Measurements from ENCODE around the gene KCNJ5. TPM values are rescaled to one million over a fixed set of nuclear protein-coding genes. Genes with fewer than 3 reads are reported as not detected.

Gene KCNJ5
- total RNA-seq, 1 donor from 2014 or later: 12.9 TPM

DNA sequence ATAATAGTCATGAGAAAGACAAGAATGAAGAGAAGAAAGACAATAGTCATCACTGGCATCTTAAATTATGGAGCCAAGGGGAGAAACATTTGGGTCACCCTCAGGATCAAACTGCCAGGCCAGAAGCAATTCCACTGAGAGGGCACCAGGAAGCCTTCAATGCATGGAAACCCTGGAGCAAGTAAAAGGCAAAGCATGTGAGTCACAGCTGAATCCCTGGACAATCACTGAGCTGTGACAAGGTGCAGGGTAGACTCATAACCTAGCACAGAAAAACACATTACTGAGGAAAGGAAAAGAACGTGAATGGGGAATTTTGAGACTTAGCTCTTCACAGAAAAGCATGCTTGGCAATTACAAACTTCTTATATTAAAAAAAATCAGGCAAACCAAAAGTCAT lies 25.7 kb upstream of the KCNJ5 start:
- H3K27me3 ChIP-seq (ENCODE audit: low read depth): no peaks in the 10 kb centered on the region
- no peak for ATAC-seq
- TF ChIP-seq, protein P1, sequence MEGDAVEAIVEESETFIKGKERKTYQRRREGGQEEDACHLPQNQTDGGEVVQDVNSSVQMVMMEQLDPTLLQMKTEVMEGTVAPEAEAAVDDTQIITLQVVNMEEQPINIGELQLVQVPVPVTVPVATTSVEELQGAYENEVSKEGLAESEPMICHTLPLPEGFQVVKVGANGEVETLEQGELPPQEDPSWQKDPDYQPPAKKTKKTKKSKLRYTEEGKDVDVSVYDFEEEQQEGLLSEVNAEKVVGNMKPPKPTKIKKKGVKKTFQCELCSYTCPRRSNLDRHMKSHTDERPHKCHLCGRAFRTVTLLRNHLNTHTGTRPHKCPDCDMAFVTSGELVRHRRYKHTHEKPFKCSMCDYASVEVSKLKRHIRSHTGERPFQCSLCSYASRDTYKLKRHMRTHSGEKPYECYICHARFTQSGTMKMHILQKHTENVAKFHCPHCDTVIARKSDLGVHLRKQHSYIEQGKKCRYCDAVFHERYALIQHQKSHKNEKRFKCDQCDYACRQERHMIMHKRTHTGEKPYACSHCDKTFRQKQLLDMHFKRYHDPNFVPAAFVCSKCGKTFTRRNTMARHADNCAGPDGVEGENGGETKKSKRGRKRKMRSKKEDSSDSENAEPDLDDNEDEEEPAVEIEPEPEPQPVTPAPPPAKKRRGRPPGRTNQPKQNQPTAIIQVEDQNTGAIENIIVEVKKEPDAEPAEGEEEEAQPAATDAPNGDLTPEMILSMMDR (IDR thresholded peaks at IDR 0.05): no peak
- H3K4me1 ChIP-seq: peaks cover under 1% of the 10 kb centered on the region
- H3K27ac ChIP-seq: no peak overlapping the region
- no peak overlapping the region for H3K4me3 ChIP-seq
- intact Hi-C loops (cut with DNase I): no loop called here
- no peak for DNase-seq
- no peaks in the 10 kb centered on the region for H3K9me3 ChIP-seq
- H3K36me3 ChIP-seq: no peaks in the 10 kb centered on the region

DNA sequence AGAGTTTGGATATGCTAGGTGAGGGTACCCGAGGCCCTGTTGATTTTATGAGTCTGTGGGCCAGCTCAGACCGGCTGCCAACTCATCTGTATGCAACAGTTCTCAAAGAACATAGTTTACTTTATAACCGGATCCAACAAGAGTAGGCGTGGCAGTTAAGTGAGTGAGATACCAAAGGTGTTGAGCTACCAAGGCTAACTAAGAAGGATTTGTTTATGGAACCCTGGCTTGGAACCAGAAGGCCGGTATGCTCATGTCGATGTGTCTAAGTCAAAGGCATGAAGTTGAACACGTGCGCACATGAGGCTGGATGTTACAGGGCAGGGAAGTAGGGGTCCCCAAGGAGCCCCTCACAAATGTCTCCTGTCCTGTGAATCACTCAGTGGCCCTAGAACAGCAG lies 23.9 kb upstream of the KCNJ5 start, which contains the start of gene KCNJ1:
Gene KCNJ1 (minus strand): TSS at position 20 of the 400 bp plus-strand sequence. CDS start 27,053 bp downstream, outside the sequence.
- Histone ChIP-seq H3K4me3 (no peak within 1 kb of the TSS), H3K4me1 (no peaks in the 10 kb centered on the region), H3K36me3 (no peaks in the 10 kb centered on the region), H3K9me3 (no peaks in the 10 kb centered on the region), H3K27me3 (ENCODE audit: low read depth) (no peaks in the 10 kb centered on the region), H3K27ac (no peak within 1 kb of the TSS)
- intact Hi-C loops (cut with DNase I): no loop called here
- DNase-seq (no peak), ATAC-seq (no peak)
- TF ChIP-seq, protein P1 (IDR thresholded peaks at IDR 0.05): no peak

DNA sequence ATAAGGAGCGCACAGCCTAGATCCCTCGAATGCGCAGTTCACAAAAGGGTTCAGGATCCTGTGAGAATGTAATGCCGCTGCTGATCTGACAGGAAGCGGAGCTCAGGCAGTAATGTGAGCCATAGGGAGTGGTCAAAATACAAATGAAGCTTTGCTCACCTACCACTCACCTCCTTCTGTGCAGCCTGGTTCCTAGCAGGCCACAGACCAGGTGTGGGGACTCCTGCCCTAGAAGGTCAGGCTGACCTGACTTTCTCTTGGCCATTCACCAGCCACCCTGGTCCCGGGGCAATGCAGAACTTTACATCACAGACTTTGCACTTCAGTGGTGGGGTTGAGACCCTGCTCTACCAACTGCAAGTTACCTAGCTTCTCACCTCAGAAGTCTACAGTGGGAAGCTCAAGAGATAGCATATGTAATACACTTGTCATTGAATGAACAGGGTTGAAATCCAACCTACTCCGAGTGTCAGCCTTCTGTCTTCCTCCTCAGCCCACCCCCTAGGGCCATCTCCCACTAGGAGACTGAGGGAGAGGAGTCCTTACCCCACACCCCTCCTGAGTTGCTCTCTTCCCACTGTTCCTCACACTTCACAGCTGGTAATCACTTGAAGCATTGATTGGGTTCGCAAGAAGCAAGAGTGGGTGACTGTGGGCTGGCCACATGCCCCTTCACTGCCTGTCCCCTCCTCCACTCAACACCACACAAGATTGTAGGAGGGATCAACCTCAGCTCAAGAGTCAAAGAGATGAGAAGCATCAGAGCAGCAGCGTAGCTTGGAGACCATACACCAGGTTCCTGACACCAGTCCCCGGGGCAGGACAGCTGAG lies 22.1 kb upstream of the KCNJ5 start:
- no peak overlapping the region for H3K27ac ChIP-seq
- intact Hi-C loops (cut with DNase I): no loop called here
- no peaks in the 10 kb centered on the region for H3K9me3 ChIP-seq
- ATAC-seq (no peak), DNase-seq (no peak)
- no peaks in the 10 kb centered on the region for H3K27me3 ChIP-seq (ENCODE audit: low read depth)
- no peaks in the 10 kb centered on the region for H3K36me3 ChIP-seq
- no peaks in the 10 kb centered on the region for H3K4me1 ChIP-seq
- H3K4me3 ChIP-seq: no peak overlapping the region
- TF ChIP-seq, protein P1 (IDR thresholded peaks at IDR 0.05): no peak

DNA sequence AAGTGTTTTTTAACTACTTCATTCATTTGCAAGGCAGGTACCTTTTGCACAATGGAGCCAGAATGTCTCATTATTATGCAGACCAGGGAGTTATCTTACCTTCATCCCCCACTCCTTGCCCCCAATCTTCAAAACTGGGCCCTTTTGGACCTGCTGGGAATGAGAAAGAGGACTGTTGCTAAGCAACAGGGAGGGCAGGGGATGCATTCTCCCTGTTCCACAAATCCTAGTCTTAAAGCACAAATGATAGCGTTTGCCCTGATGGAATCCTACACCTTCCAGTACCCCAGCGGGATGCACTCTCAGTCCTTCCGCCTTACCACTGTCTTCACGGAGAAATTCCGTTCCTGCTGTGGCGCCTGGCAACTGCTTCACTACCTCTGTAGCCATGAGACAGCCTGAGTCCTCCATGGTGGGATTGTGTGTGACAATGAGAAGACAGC lies 20.0 kb upstream of the KCNJ5 start:
- DNase-seq: no peak
- H3K27ac ChIP-seq: no peak overlapping the region
- intact Hi-C loops (cut with DNase I): no loop called here
- H3K9me3 ChIP-seq: no peaks in the 10 kb centered on the region
- ATAC-seq: no peak
- no peaks in the 10 kb centered on the region for H3K27me3 ChIP-seq (ENCODE audit: low read depth)
- H3K4me1 ChIP-seq: no peaks in the 10 kb centered on the region
- H3K4me3 ChIP-seq: no peak overlapping the region
- no peaks in the 10 kb centered on the region for H3K36me3 ChIP-seq
- TF ChIP-seq, protein P1 (IDR thresholded peaks at IDR 0.05): no peak

DNA sequence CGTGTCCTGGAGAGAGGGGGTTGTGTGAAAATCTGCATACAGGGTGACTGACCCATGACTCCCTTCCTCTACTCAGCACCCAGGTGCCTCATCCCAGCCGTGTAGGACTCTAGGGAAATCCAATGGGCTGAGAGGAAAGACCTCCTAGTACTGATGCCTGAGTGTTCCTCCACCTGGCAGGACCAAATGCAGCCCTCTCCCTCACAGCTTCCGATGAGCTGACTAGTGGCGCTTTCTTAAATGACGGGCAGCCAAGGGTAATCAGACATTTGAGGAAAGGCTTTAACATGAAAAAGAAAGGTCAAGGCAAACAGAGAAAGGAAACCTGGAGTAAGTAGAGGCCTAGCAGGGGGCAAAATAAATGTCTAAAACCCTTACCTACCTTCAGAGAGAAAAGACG lies 19.1 kb upstream of the KCNJ5 start:
- DNase-seq (no peak), ATAC-seq (no peak)
- H3K4me3 ChIP-seq: no peak overlapping the region
- H3K27me3 ChIP-seq (ENCODE audit: low read depth): no peaks in the 10 kb centered on the region
- no peaks in the 10 kb centered on the region for H3K4me1 ChIP-seq
- no peaks in the 10 kb centered on the region for H3K9me3 ChIP-seq
- H3K36me3 ChIP-seq: no peaks in the 10 kb centered on the region
- TF ChIP-seq, protein P1 (IDR thresholded peaks at IDR 0.05): no peak
- intact Hi-C loops (cut with DNase I): no loop called here
- no peak overlapping the region for H3K27ac ChIP-seq
